ENCODE results near the gene FMN1. TPM values are rescaled to one million over a fixed set of nuclear protein-coding genes. Genes with fewer than 3 reads are reported as not detected.

The FMN1 gene
- total and polyA plus RNA-seq, 2 of the 8 experiments (the other 6 are each of a cell fraction or from before 2014, with no cell fraction given), result 0.27 to 3.7 TPM

- WGBS, 2 experiments (ENCODE audit: extremely low coverage in 1 of 2, insufficient coverage in 1 of 2, insufficient read length in 1 of 2, insufficient replicate concordance in 2 of 2, low coverage in 1 of 2, low lambda C conversion rate in 2 of 2, missing lambda C conversion rate in 1 of 2), result 68% methylated on average over 4 of the region's 4 CpGs; no CpG with 5 or more reads in 1 of the 2 experiments
- Histone ChIP-seq H3K9ac (replicated peaks in 1 of 4; ENCODE audit: extremely low read depth in 1 of 4, low read depth in 3 of 4, low read length in 3 of 4) (no peak overlapping the region), H4K20me1 (replicated peaks in 1 of 2; ENCODE audit: control insufficient read depth in 1 of 2, insufficient read depth in 2 of 2, low read length in 2 of 2) (no peaks in the 10 kb centered on the region), H2BK15ac (ENCODE audit: low read length) (no peak overlapping the region), H2BK120ac (replicated peaks; ENCODE audit: low read depth, low read length) (no peak overlapping the region), H4K5ac (ENCODE audit: insufficient read length, low read depth, low read length) (no peak overlapping the region), H3K9me3 (ENCODE audit: insufficient read depth in 2 of 2, low read depth in 1 of 2, low read length in 1 of 2) (no peaks in the 10 kb centered on the region), H3K56ac (replicated peaks; ENCODE audit: insufficient read length, low read depth, low read length) (no peak overlapping the region), H3K27ac (ENCODE audit: low read depth, low read length) (no peak overlapping the region), H3K14ac (ENCODE audit: insufficient read length) (no peak overlapping the region), H2BK20ac (ENCODE audit: low read length) (no peak overlapping the region), H3K23ac (ENCODE audit: insufficient read length) (no peak overlapping the region), H2BK5ac (ENCODE audit: low read depth, low read length) (no peak overlapping the region), H2AK5ac (ENCODE audit: low read depth, low read length) (no peak overlapping the region), H3K79me2 (ENCODE audit: control insufficient read depth in 1 of 2, insufficient read depth in 2 of 2, low read length in 2 of 2) (no peaks in the 10 kb centered on the region), H4K8ac (ENCODE audit: extremely low read depth, insufficient read depth, low read length) (no peak overlapping the region), H3K4me2 (ENCODE audit: insufficient read depth in 1 of 2, low read depth in 2 of 2, low read length in 2 of 2) (no peak overlapping the region; a peak in 1 of 4 replicates), H2AFZ (ENCODE audit: low read length) (no peak overlapping the region), H3K79me1 (ENCODE audit: low read depth, low read length) (no peaks in the 10 kb centered on the region), H3K4me3 (ENCODE audit: extremely low read depth in 1 of 4, insufficient read depth in 2 of 4, low read depth in 3 of 4, low read length in 4 of 4) (no peak overlapping the region), H3K36me3 (ENCODE audit: control insufficient read depth in 2 of 4, insufficient read depth in 4 of 4, low read length in 3 of 4) (no peaks in the 10 kb centered on the region), H3K27me3 (replicated peaks in 1 of 4; ENCODE audit: control insufficient read depth in 3 of 4, extremely low read depth in 1 of 4, insufficient read depth in 3 of 4, low read length in 3 of 4) (no peaks in the 10 kb centered on the region), H2BK12ac (ENCODE audit: low read depth, low read length) (no peak overlapping the region), H3K23me2 (ENCODE audit: low read depth, low read length) (no peaks in the 10 kb centered on the region), H3K4ac (replicated peaks; ENCODE audit: insufficient read length, low read depth, low read length) (no peak overlapping the region), H3K4me1 (replicated peaks in 1 of 4; ENCODE audit: control insufficient read depth in 3 of 4, insufficient read depth in 4 of 4, low read length in 3 of 4) (no peaks in the 10 kb centered on the region), H4K91ac (replicated peaks; ENCODE audit: insufficient read length, low read length) (no peak overlapping the region), H3K18ac (ENCODE audit: extremely low read depth, low read length) (no peak overlapping the region)
- FAIRE-seq, result no peak
- ChIA-PET CTCF (ENCODE audit: partially characterized antibody) (no interaction called here), POLR2A (ENCODE audit: partially characterized antibody) (no interaction called here)
- DNase-seq (ENCODE audit: low read depth in 1 of 2, low spot score in 2 of 2), result no peak
- TF ChIP-seq GTF2F1 (IDR thresholded peaks at IDR 0.05; ENCODE audit: borderline replicate concordance, low read depth, low read length) (no peak), EP300 (IDR thresholded peaks at IDR 0.05; ENCODE audit: borderline replicate concordance in 1 of 2, low read depth in 2 of 2, low read length in 2 of 2) (no peak), SP1 (IDR thresholded peaks at IDR 0.05; ENCODE audit: low read depth, low read length) (no peak), POLR2AphosphoS5 (IDR thresholded peaks at IDR 0.05; ENCODE audit: low read depth, low read length) (no peak), TBP (IDR thresholded peaks at IDR 0.05; ENCODE audit: low read depth, low read length) (no peak), RBBP5 (IDR thresholded peaks at IDR 0.05; ENCODE audit: borderline replicate concordance, low read depth, low read length) (no peak), SIN3A (conservative IDR thresholded peaks at IDR 0.05 in 1 of 2, IDR thresholded peaks at IDR 0.05 in 1 of 2; ENCODE audit: low read depth in 1 of 2, low read length in 2 of 2) (no peak), NANOG (IDR thresholded peaks at IDR 0.05; ENCODE audit: insufficient read depth, low read depth, low read length, poor library complexity, severe bottlenecking) (no peak), YY1 (IDR thresholded peaks at IDR 0.05; ENCODE audit: low read depth, low read length) (no peak), HDAC6 (IDR thresholded peaks at IDR 0.05; ENCODE audit: low read depth, low read length) (no peak), TCF12 (IDR thresholded peaks at IDR 0.05; ENCODE audit: low read depth, low read length) (no peak), POU5F1 (IDR thresholded peaks at IDR 0.05; ENCODE audit: low read depth, low read length) (no peak), USF2 (IDR thresholded peaks at IDR 0.05; ENCODE audit: low read length) (no peak), SIRT6 (IDR thresholded peaks at IDR 0.05; ENCODE audit: low read length) (no peak)
Measured at GRCh38 chr15:32765236-32765635, 429.3 kb downstream of the FMN1 start.
